Activated T-helper 1 cell treated with Interleukin-2 at 50 U/mL for 16 hours (primary cell): ENCODE data around the gene THOC6.
"Not testable (repeated sequence)": the region's sequence is repeated elsewhere in the genome, so short reads cannot be mapped to it uniquely, and the experiment has no call there.

Experiments
- DNase-seq: peaks from one replicate; pipeline ENCODE4 v3.0.0-alpha.2; 2020; ENCODE audit warnings: low read depth

Gene THOC6

DNA sequence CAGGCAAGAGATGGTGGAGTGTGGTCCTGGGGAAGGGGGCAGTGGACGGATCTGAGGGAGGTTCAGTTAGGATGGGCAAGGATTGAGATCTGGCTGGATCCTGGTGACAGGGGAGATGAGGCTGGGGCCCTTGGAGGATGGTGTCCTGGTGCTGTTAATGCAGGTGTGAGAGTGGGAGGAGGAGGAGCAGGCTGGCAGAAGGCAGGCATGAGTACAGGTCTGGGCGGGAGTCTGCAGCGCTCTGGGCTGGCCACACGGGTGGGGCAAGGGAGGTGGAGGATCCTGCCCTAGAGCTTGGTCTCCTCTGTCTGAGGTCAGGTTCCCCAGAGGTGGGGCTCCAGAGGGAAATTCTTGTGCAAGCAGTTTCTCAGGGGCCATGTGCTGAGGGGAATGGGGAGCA lies 48.3 kb downstream of the THOC6 start:
- DNase-seq, result not testable (repeated sequence)

DNA sequence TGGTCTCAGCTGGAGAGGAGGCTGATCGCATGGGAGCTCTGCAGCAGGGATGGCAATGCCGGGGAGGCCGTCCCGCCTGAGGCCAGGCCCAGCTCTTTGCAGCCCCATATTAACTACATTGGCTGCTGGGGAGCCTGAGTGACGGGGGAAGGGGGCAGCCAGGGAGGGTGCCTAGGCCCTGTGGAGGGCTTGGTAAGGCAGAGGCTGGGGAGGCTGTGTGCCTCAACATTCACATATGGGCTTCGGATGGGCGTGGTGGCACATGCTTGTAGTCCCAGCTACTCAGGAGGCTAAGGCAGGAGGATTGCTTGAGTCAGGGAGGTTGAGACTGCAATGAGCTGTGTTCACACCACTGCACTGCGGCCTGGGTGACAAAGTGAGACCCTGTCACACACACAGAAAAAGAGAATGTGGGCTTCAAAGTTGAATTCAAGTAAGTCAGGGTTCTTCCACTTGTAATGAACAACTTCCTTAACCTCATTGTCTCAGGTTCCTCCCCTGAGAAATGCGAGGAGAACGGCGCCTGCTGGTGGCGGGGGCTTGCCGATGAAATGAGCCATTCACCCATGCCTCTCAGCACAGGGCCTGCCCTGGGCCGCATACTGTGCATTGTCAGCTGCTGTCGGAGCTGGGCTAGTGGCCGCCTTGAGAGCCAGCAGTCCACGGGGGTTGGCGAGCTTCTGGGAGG lies 48.9 kb downstream of the THOC6 start:
- not testable (repeated sequence) for DNase-seq

DNA sequence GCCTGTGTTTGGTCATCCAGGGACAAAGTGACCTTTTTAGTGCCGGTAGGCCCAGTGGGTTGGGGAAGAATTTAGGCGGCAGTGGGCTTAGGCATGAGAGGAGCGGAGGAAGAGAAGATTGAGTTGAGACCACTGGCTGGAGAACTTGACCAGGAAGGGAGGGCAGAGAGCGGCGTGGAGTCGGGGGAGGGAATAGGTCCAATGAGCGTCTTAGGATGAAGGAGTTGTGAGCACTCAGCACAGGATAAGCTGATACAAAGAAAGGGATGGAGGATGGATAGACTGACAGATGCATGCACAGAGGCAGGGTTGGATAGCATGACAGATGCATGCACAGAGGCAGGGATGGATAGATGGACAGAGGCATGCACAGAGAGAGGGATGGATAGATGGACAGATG lies 49.6 kb downstream of the THOC6 start:
- no peak for DNase-seq

DNA sequence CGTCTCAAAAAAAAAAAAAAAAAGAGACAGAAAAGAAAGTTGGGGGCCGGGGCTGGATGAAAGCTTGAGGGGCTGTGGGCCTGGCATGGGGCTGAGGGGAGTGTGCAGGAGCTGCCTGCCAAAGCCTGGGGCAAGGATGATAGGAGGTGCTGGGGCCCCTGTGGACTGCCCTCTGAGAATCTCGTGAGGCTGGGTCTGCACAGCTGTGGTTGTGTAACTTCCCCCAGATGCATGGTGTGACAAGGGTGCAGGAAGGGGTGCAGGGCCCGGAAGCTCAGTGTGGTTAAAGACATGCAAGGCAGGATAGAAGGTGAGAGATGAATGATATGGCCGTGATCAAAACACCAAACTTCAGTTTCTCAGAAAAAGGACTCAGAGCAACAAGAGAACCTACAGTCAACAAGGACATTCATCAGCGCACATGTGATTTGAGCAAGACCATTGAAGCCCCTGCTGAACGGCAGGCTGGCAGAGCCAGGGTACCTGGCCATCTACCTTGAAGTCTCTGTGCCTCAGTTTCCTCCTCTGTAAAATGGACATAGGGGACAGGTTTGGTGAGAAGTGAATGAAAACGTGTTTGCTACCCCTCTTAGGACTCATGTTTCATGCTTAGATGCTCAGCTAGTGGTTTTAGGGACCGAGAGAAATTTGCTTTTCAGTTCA lies 51.2 kb downstream of the THOC6 start:
- peak; percentile 78 for DNase-seq

DNA sequence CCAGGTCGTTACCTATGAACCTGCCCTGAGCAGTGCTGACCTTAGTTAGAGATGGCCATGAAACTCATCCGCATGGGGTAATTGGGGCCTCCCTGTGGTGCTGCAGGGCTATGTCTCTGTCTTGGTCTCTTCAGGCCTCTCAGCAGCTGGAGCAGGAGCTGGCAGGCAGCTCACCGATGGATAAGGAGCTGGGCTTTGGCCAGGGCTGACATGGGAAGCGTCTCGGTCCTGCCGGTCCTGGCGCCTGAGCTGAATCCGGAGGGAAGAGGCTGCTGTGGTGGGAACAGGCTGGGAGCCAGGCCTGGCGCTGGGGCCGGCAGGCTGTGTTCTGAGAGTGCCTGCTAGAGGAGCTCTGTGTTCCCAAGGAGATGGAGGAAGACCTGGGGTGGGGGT lies 51.7 kb downstream of the THOC6 start:
- no peak for DNase-seq

DNA sequence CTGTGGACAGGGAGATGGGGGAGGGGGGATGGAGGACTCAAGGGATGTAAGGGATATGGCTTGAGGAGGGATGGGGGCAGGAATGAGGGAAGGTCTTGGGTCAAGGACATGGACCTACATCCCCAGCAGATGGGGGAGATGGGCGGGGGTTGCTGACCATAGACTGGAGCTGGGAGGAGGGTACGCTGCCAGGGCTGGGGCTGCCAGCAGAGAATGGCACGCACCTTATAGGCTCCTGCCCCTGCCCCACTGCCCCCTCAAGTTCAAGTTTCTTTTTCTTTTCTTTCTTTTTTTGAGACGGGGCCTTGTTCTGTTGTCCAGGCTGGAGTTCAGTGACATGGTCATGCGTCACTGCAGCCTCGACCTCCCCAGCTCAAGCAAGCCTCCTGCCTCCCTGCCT lies 52.1 kb downstream of the THOC6 start:
- not testable (repeated sequence) for DNase-seq

DNA sequence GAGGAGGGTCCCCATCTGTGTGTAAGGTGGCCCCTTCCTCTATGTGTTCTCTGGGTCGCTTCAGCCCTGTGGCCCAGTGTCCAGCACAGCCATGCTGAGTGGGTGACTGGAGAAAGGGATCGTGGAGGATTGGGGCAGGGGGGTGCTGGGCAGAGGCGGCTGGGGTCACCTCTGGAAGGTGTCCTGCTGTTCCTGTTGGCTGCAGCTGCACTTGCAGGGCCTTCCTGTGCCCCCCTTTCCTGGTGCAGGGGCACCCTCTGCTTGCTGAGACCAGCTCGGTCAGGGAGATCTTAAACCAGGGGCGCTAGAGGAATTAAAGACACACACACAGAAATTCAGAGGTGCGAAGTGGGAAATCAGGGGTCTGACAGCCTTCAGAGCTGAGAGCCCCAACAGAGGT lies 52.7 kb downstream of the THOC6 start:
- no peak for DNase-seq
